HEK293 (cell line): Measurements from ENCODE around the gene KCNJ9.

Experiments
- CTCF ChIP-seq: fragments of 450-650 bp; formaldehyde crosslinking; IDR thresholded peaks from 2 replicates; pipeline ENCODE4 v1.5.1; 2016; ENCODE audit warnings: missing biosample characterization, missing genetic modification characterization
- RBAK ChIP-seq: fragments of 450-650 bp; formaldehyde crosslinking; IDR thresholded peaks from 2 replicates; pipeline ENCODE4 v1.5.1; 2016; ENCODE audit warnings: missing biosample characterization, missing genetic modification characterization
- ZNF311 ChIP-seq: fragments of 450-650 bp; formaldehyde crosslinking; IDR thresholded peaks from 2 replicates; pipeline ENCODE4 v1.5.1; 2017; ENCODE audit warnings: missing biosample characterization, missing genetic modification characterization, borderline replicate concordance
- ZNF558 ChIP-seq: fragments of 450-650 bp; formaldehyde crosslinking; IDR thresholded peaks from 2 replicates; pipeline ENCODE4 v1.5.1; 2016; ENCODE audit warnings: missing biosample characterization, missing genetic modification characterization

DNA sequence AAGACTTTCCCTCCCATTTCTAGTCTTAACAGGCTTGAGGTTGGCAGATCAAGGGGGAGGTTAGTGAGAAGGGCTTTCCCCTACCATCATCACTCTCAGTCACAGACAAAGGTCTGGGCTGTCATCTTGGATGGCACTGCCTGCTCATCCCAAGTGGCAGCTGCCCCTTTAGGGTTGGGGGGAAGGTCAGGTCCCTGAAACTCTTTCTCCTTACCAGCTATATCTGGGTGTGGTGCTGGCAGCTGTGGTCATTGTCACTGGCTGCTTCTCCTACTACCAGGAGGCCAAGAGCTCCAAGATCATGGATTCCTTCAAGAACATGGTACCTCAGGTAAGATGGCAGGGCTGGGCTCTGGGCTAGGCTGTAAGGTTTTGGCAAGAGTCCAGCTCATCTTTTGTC is 42.4 kb downstream of the KCNJ9 start:
- TF ChIP-seq CTCF = no peak
- TF ChIP-seq RBAK (tag by site-specific recombination) = no peak
- TF ChIP-seq ZNF311 (tag by site-specific recombination) = no peak
- no peak for TF ChIP-seq ZNF558 (tag by site-specific recombination)
